ENCODE results near the gene MSANTD2.

MSANTD2 gene

DNA sequence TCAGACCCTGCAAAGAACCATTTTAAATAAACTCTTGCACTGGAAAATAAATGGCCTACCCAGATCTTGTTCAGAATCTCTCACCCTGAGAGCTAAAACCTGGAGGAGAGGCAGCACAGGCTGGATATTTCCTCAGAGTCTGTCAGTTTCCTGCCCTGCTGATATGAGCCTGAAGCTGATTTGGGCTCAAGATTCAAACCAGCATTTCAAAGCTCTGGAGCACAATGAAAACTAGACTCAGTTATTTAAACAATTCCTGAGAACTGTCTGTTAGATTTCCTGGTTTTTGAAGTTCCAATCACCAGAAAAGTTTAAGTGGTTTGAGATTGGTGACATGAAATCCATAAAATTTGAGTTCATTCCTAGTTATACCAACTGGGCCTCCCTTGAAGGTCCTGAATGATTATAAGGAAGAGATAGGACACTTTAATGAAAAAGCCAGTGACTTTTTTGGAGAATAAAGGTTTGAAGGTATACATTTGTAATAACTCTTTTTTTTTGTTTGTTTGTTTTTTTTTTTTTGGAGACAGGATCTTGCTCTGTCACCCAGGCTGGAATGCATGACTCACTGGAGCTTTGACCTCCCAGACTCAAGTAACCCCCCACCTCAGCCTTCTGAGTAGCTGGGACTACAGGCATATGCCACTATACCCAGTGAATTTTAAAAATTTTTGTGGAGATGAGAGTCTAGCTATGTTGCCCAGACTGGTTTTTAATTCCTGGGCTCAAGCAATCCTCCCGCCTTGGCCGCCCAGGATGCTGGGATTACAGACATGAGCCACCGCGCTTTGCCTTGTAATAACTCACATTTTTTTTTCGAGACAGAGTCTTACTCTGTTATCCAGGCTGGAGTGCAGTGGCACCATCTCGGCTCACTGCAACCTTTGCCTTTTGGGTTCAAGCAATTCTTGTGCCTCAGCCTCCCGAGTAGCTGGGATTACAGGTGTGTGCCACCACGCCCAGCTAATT, 30.1 kb downstream of the MSANTD2 start:
- no peak for DNase-seq

DNA sequence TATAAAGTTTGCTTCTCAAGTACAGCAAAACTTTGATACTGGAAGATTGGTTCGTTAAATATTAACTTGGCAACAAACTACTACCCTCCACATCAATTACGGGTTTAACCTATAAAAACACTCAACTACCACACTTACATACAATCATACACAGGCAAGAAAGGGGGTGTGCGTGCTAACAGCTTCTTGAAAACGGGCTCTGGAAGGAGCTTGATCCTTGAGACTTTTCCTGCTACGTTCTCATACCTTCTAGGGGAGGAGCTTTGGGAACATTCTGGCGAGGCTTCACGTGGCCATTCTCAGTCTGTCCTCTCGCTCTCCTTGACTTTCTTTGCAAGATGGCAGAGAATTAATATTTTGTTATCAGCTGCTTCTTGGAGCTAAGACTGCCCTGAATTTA, 31.3 kb downstream of the MSANTD2 start:
- no peak for DNase-seq

GRCh38 chr11:124766156-124766555, 34.0 kb downstream of the MSANTD2 start:
- no peak for DNase-seq

DNA sequence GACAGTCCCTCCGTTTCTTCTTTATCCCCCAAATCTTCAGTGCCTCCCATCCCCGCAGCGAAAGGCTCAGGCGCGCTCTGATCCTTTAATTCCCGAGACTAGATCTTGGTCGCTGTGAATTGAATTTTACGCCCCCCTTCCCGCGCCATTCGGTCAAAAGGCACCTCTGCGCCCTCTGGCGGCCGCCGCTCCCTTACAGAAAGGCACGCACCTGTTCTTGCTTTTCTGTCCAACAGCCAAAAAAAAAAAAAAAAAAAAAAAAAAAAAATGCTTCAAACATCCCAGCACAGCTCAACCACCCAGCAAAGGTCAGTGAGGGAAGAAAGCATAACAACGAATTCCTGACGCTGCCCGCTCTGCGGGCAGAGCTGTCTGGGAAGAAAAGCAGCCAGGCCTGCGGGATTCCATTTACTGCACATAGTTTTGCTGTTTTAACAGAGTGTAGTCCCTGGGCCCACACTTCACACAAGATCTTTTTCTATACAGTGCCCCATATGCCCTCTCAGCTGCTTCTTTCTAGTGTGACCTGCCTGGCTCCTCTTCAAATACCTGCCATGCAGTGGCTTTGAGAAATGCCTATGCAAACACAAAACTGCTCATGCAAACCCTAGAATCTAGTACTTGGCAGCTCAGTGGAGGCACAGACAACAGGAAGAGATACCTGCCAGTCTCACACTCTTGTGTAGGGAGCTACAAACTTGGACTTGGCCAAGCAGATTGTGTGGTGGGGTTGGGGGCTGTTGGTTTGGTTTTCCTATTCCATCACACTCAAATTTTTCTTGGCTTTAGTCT, 36.9 kb downstream of the MSANTD2 start:
- peak; percentile 84 for DNase-seq

GRCh38 chr11:124762624-124763155, 37.5 kb downstream of the MSANTD2 start:
- DNase-seq: no peak

GRCh38 chr11:124762105-124762623, 38.0 kb downstream of the MSANTD2 start, which contains the start of gene ESAM:
Gene ESAM (minus strand): TSS chr11:124762290. CDS start chr11:124762154, 136 bp downstream.
- no peak for DNase-seq

DNA sequence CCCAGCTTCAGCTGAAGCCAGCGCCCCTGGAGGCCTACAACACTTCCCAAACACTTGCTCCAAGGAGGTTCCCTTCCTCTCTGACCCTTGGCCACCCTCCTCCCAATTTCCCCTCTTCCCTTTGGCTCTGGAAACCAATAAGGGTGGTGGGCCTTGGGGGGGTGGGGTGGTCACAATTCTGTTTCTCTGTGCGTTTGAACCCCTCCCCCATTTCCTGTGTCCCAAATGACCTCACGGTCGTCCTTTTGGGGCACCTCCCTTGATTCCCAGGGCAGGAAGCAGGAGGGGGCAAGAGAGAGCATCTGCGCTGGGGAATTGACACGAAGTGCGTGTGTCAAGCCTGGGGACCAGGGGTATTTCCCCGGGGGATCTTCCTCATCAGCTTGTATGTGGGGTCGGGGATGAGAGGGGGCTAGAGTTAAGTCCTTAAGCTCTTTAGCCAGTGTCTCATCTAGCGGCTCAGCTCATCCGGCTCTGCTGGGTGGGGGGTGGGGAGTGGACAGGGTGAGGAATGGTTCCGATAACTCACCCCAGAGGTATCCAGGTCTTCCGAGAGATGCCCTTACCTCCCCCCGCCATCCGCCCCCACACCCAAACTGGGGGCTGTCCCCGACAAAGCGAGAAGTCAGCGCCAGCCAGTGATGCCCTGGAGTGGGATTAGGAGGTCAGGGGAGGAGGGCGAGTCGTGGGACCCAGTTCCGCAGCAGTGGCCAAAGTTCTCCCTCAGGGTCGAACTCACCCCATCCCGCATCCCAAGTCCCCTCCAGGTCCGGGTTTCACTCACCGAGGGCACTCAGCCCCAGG, 38.7 kb downstream of the MSANTD2 start:
- DNase-seq: no peak

GRCh38 chr11:124760806-124761205, 39.4 kb downstream of the MSANTD2 start:
- no peak for DNase-seq

GRCh38 chr11:124760205-124760652, 40.0 kb downstream of the MSANTD2 start:
- DNase-seq: no peak

DNA sequence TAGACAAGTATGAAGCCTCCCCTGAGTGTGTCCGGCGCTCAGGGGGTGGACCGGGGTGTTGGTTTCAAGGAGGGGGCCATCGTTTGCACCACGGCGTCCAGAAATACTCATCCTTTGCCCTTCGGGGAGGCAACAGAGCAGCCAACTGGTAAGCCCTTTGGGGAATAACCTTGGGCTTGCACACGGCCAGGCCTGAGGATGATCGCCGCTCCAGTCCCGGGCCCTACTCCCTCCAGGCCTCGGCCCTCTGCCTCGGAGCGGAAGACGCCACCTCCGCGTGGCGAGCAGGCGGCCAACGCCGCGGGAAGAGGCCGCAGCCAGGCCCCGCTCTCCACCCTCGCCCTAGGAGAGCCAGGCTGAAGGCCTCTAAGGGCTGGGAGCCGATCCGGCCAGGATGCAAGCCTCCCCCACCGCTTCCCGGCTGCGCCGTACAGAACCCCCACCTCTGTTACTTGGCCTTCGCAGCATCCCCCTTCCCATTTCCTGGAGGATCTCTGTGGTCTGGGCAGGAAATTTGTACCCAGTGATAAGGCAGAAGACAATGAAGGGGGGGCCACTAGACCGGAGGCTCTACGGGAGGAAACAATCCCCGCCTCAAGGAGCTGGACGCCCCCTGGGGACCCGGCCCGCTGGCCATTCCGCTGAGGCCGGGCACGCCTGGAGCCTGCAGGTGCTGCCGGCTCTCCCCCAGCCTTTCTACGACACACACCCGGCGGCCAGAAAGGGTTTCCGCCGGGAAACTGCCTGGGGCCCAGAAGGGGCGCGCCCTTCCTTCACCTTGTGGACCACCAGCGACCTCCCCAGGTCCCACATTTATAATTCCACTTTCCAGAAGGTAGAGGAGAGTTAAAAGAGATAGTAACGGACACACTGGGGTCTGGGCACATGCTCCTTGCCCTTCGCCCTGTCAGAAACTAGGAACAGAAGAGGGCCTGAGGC, 40.7 kb downstream of the MSANTD2 start:
- DNase-seq: no peak

- DNase-seq: peak; percentile 45
These were observed 41.6 kb downstream of the MSANTD2 start for GRCh38 chr11:124758355-124759265.

GRCh38 chr11:124757320-124757719, 42.9 kb downstream of the MSANTD2 start:
- DNase-seq: no peak

GRCh38 chr11:124756753-124757227, 43.4 kb downstream of the MSANTD2 start:
- no peak for DNase-seq

- no peak for DNase-seq
These were observed 44.0 kb downstream of the MSANTD2 start for GRCh38 chr11:124756033-124756752.

DNA sequence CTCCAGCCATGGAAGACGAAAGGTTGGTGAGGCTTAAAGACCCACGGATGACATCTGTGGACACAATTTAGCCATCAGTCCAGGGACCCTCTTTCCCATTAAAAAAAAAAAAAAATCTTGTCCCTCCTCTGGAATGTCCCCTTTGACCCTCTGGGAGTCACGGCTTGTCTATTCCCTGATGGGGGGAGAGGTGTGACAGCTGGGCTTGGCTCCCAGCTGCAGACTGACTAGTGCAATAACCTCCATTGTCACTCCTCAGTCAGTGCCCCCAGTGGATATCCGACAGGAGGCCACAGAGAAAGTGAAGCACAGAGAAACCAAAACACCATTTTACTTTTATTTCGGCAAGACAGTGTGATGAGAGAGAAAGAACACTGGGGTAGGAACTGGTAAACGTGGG, 45.5 kb downstream of the MSANTD2 start:
- no peak for DNase-seq

DNA sequence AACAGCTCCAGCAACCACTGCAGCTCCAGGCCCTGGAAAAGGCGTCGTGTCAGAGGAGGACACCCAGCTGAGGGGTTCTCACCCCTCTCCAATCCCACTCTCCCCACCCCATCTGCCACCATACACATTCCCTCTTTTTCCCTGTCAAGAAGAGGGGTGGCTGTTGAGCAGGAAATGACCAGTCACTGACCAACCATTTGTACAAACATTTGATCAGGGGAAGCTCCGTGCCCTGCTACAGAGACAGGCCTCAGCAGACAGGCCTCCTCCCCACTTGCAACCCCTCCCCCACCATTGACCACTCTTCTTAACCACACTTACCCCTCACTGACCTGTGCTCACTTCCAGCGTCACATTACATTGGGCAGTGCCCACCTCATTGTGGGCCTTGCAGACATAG, 45.9 kb downstream of the MSANTD2 start:
- DNase-seq: no peak

DNA sequence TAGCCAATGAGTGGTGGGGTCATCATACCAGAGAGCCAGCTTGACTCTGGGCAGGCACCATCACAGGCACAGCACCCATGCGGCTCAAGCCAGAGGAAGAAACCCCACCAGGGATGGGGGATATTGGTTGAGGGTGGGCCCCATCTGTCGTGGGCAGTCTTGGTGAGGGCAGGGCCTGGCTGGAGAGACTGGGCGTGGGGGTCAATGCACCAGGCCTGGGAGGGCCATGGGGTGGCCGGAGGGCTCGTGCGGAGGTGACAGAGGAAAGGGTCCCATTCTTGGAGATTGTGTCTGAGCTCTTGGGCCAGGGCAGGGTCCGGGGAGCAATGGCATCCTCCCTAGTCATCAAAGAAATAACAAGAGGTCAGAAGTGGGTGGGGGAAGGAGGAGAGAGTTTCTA, 46.6 kb downstream of the MSANTD2 start:
- no peak for DNase-seq

DNA sequence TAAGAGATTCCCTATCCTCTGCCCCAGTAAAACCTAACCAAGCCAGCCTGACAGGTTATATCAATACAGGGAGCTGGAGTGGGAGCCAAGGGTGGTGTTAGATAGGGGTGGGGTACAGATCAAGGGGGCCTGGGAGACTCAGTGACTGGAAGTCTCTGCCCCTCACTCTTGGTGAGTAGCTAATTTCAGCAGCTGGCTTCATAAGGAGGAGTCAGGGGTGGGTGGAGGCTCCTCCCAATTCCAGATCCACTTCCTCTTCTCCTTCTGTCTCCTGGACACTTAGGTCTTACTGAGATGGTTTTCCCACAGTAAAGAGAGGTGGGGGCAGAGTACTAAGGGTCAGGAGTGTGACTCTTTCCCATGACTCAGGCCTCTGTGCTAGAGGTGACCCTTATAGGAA, 47.0 kb downstream of the MSANTD2 start:
- no peak for DNase-seq

DNA sequence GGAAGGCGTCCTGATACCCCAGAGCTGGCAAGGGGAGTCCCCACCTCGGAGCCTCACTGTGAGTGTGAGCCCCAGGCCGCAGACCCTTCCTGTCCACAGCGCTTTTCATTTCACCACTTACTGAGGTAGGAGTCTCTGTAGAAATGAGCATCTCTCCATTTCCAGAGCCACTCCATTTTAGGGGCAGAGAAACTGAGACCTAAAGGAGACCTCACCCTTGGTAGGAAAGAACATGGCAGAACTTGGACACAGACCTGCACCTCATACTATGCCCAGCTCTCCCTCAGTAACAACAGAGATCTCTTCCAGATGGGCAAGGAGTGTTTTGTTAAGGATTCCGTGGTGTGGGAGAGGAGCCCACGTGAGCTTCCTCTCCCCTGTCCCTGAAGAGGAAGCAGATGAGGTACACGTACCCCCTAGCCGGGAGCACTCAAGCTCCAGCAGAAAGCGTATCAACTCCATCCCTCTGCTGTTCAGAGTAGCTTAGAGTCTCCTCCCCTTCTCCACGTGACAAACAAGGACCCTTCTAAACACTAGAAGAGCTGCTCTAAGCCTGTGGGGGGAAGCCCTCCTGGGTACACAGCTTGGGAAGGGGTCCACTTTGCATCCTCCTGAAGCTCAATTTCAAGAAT, 47.6 kb downstream of the MSANTD2 start:
- DNase-seq: no peak
